Gastrocnemius medialis (tissue), 4 donors: ENCODE data around the gene GDF9.

Experiments
- CTCF ChIP-seq, 5 experiments: fragments of 450-650 bp in 3 of 5; fragments of 200-600 bp in 2 of 5; sonication (generic) in 2 of 5; IDR thresholded peaks in 4 of 5; conservative IDR thresholded peaks in 1 of 5; 1 replicate in 4 of 5; 2 replicates in 1 of 5; pipeline ENCODE4 v1.5.1; 2016 to 2019; ENCODE audit warnings: antibody characterized with exemption in 5 of 5, mild to moderate bottlenecking in 3 of 5, moderate library complexity in 3 of 5
- POLR2A ChIP-seq, 2 donors: fragments of 450-650 bp; IDR thresholded peaks; one replicate each; pipeline ENCODE4 v1.6.1; 2017; ENCODE audit warnings: antibody characterized with exemption in 2 of 2, mild to moderate bottlenecking in 2 of 2, moderate library complexity in 2 of 2

- no peak for TF ChIP-seq CTCF (IDR thresholded peaks at IDR 0.05 in 4 of 5, conservative IDR thresholded peaks at IDR 0.05 in 1 of 5)
- no peak for TF ChIP-seq POLR2A (IDR thresholded peaks at IDR 0.05)
Observed at GRCh38 chr5:132819468-132819867, 46.8 kb downstream of the GDF9 start.
